ENCODE data around the gene CEP120.

GRCh38 chr5:123401320-123401719 is 21.9 kb downstream of the CEP120 start:
- no peak for TF ChIP-seq EZH2phosphoT487 (IDR thresholded peaks at IDR 0.05; ENCODE audit: insufficient read depth, low read depth)
- no peak for TF ChIP-seq EZH2 (IDR thresholded peaks at IDR 0.05; ENCODE audit: insufficient read depth, poor library complexity, severe bottlenecking)
